GM12878 (cell line): Measurements from ENCODE around the gene C1orf21. TPM values are rescaled to one million over a fixed set of nuclear protein-coding genes. Genes with fewer than 3 reads are reported as not detected.

ENCODE experiments used
- ATAC-seq: fragments of 200-7000 bp; cut with Tn5 transposase; 3 replicates; pipeline ENCODE4 v1.9.1; 2020; ENCODE audit warnings: mild to moderate bottlenecking, moderate library complexity
- BruUV-seq: library from RNA; stranded (reverse); fragments of 400-500 nt; replicated peaks from 2 replicates; lab custom pipeline; 2021; lab: Mats Ljungman, UMichigan
- CTCF ChIA-PET: fragments of 300-600 bp; sonication (Branson Sonifier 250); formaldehyde crosslinking; extraction: SDS; loops from one replicate; lab custom pipeline; 2021; ENCODE audit warnings: inconsistent platforms; lab: Yijun Ruan, JAX
- POLR2A ChIA-PET: fragments of 350-600 bp; formaldehyde crosslinking; extraction: SDS; loops from one replicate; lab custom pipeline; 2021; ENCODE audit warnings: inconsistent platforms; lab: Charles Lee
- RAD21 ChIA-PET: fragments of 300-600 bp; sonication (Branson Sonifier 250); formaldehyde crosslinking; loops from one replicate; lab custom pipeline; 2023; ENCODE audit warnings: antibody characterized with exemption; ENCODE audit not compliant: unreplicated experiment; lab: Charles Lee
- SMC1A ChIA-PET: fragments of 300-600 bp; sonication (Branson Sonifier 250); formaldehyde crosslinking; loops from one replicate; lab custom pipeline; 2023; ENCODE audit not compliant: unreplicated experiment, uncharacterized antibody; lab: Charles Lee
- DNase-seq: peaks from one replicate; pipeline ENCODE4 v3.0.0-alpha.2; 2011; ENCODE audit warnings: low read depth, low spot score
- FAIRE-seq: peaks from 3 replicates; lab custom pipeline; 2011; peaks lifted over from hg19 to GRCh38; lab: Jason Lieb, UNC
- H2AFZ ChIP-seq: 2 replicates; pipeline ENCODE4 v1.6.0; 2011; ENCODE audit warnings: low read depth, low read length, control low read depth; ENCODE audit not compliant: control insufficient read depth
- H3K27ac ChIP-seq: 2 replicates; pipeline ENCODE4 v1.5.1; 2011; ENCODE audit warnings: control low read depth; ENCODE audit not compliant: control insufficient read depth, insufficient read depth
- H3K27me3 ChIP-seq, 2 experiments: replicated peaks in 1 of 2; 2 replicates each; pipeline versions ENCODE4 v1.6.0 to v1.6.1; 2011; ENCODE audit warnings: low read length in 1 of 2; ENCODE audit not compliant: control insufficient read depth in 2 of 2, insufficient read depth in 2 of 2
- H3K36me3 ChIP-seq, 2 experiments: 2 replicates each; pipeline ENCODE4 v1.5.1; 2011; ENCODE audit warnings: low read length in 1 of 2; ENCODE audit not compliant: control insufficient read depth in 2 of 2, insufficient read depth in 2 of 2
- H3K4me1 ChIP-seq: 2 replicates; pipeline ENCODE4 v1.6.1; 2011; ENCODE audit warnings: mild to moderate bottlenecking, low read length, moderate library complexity, mixed read lengths; ENCODE audit not compliant: control insufficient read depth, insufficient read depth
- H3K4me2 ChIP-seq: 2 replicates; pipeline ENCODE4 v1.6.0; 2011; ENCODE audit warnings: control low read depth; ENCODE audit not compliant: control insufficient read depth, insufficient read depth
- H3K4me3 ChIP-seq: fragments of 200-600 bp; sonication (generic); 2 replicates; pipeline ENCODE4 v1.5.1; 2016
- H3K79me2 ChIP-seq: 2 replicates; pipeline ENCODE4 v1.6.0; 2011; ENCODE audit warnings: low read length; ENCODE audit not compliant: control insufficient read depth, insufficient read depth
- H3K9ac ChIP-seq: 2 replicates; pipeline ENCODE4 v1.8.0; 2011; ENCODE audit warnings: low read length, control low read depth, mixed read lengths; ENCODE audit not compliant: control insufficient read depth, insufficient read depth
- H3K9me3 ChIP-seq: replicated peaks from 3 replicates; pipeline ENCODE4 v1.5.1; 2011; ENCODE audit warnings: mild to moderate bottlenecking, low read length; ENCODE audit not compliant: control insufficient read depth, insufficient read depth
- H4K20me1 ChIP-seq: 2 replicates; pipeline ENCODE4 v1.6.0; 2011; ENCODE audit not compliant: control insufficient read depth, insufficient read depth
- CBX5 ChIP-seq: sonication (generic); IDR thresholded peaks from 2 replicates; pipeline ENCODE4 v1.6.1; 2016; ENCODE audit warnings: low read depth, moderate library complexity, mild to moderate bottlenecking, inconsistent platforms
- ELK1 ChIP-seq: IDR thresholded peaks from 2 replicates; pipeline ENCODE4 v1.6.1; 2012; ENCODE audit warnings: low read depth, low read length, improper control_type of control experiment
- FOS ChIP-seq: IDR thresholded peaks from 3 replicates; pipeline ENCODE4 v1.6.1; 2011; ENCODE audit warnings: borderline replicate concordance; ENCODE audit not compliant: insufficient read length; ENCODE audit errors: extremely low read depth
- HCFC1 ChIP-seq: fragments of 150-350 bp; IDR thresholded peaks from 2 replicates; pipeline ENCODE4 v1.6.1; 2014; ENCODE audit warnings: low read length
- IRF3 ChIP-seq: fragments of 450-650 bp; IDR thresholded peaks from 2 replicates; pipeline ENCODE4 v1.6.1; 2014; ENCODE audit warnings: mild to moderate bottlenecking
- NFYB ChIP-seq: IDR thresholded peaks from 2 replicates; pipeline ENCODE4 v1.6.1; 2011; ENCODE audit warnings: low read depth, mild to moderate bottlenecking, low read length, improper control_type of control experiment, moderate library complexity; ENCODE audit not compliant: insufficient read depth
- PAX8 ChIP-seq: fragments of 450-650 bp; IDR thresholded peaks from 2 replicates; pipeline ENCODE4 v1.6.1; 2017; ENCODE audit warnings: mild to moderate bottlenecking, moderate library complexity
- POLR2A ChIP-seq: IDR thresholded peaks from 2 replicates; pipeline ENCODE4 v1.6.1; 2011; ENCODE audit warnings: low read depth, mild to moderate bottlenecking, low read length
- RAD51 ChIP-seq: fragments of 450-650 bp; IDR thresholded peaks from 2 replicates; pipeline ENCODE4 v1.6.1; 2016; ENCODE audit warnings: moderate library complexity, mild to moderate bottlenecking, inconsistent platforms
- RUNX3 ChIP-seq: IDR thresholded peaks from 2 replicates; pipeline ENCODE4 v1.6.1; 2012; ENCODE audit warnings: low read length, inconsistent platforms
- SP1 ChIP-seq: IDR thresholded peaks from one replicate; pipeline ENCODE4 v1.6.1; 2011; ENCODE audit warnings: low read depth, low read length
- YY1 ChIP-seq: IDR thresholded peaks from 2 replicates; pipeline ENCODE4 v1.6.1; 2011; ENCODE audit warnings: low read depth, mild to moderate bottlenecking, low read length
- ZBTB4 ChIP-seq: fragments of 450-650 bp; formaldehyde crosslinking; IDR thresholded peaks from 2 replicates; pipeline ENCODE4 v1.4.0; 2022; ENCODE audit warnings: mild to moderate bottlenecking, moderate library complexity
- ZNF384 ChIP-seq: IDR thresholded peaks from 2 replicates; pipeline ENCODE4 v1.6.1; 2012; ENCODE audit warnings: low read depth, mild to moderate bottlenecking, low read length, improper control_type of control experiment, borderline replicate concordance
- ZNF592 ChIP-seq: fragments of 450-650 bp; IDR thresholded peaks from 2 replicates; pipeline ENCODE4 v1.6.1; 2017; ENCODE audit warnings: mild to moderate bottlenecking, moderate library complexity
- WGBS: methylation state at CpG from one replicate; pipeline ENCODE4 v1.1.6; 2016; ENCODE audit warnings: low lambda C conversion rate; ENCODE audit not compliant: insufficient replicate concordance, insufficient coverage; ENCODE audit errors: missing lambda C conversion rate; 5-methylcytosine and 5-hydroxymethylcytosine counted together
- in situ Hi-C: fragments of 300-500 bp; cut with MboI; formaldehyde crosslinking; loops from 9 replicates; pipeline ENCODE4 v1.14.3; 2018; ENCODE audit warnings: mixed read lengths
- intact Hi-C: fragments of 100-400 bp; cut with micrococcal nuclease; formaldehyde crosslinking; loops from one replicate; pipeline ENCODE4 v1.14.2; 2022; ENCODE audit not compliant: unreplicated experiment
- polyA plus RNA-seq, 11 experiments: library from polyadenylated mRNA; depleted of rRNA in 4 of 11; unstranded in 6 of 11; stranded (reverse) in 5 of 11; fragments of >200 nt; fragmentation: Nextera tagmentation in 4 of 11; fragmentation: Illumina TruSeq in 1 of 11; extraction: Ambion mirVana in 4 of 11; extraction: Trizol in 1 of 11; gene quantifications; 1 replicate in 1 of 11; 2 replicates in 10 of 11; pipeline versions ENCODE4 v1.2.1 to v1.2.3, GENCODE V29; 2011 to 2016; ENCODE audit warnings: inconsistent platforms in 2 of 11, missing spikeins in 2 of 11, low read depth in 1 of 11
- total RNA-seq, 4 experiments: library from RNA; depleted of rRNA in 3 of 4; stranded (reverse); fragments of >200 nt in 3 of 4; fragmentation: Illumina TruSeq in 1 of 4; extraction: Trizol in 1 of 4; gene quantifications; 2 replicates each; pipeline versions ENCODE4 v1.2.1 to v1.2.3, GENCODE V29; 2013 to 2021

C1orf21 gene
- total and polyA plus RNA-seq, 10 of the 15 experiments (the other 5 are each of a cell fraction or from before 2014, with no cell fraction given), result 0.03 to 1.6 (median 0.17) TPM; not detected in 3

- TF ChIP-seq ZNF592, result no peak
- no peak for TF ChIP-seq SP1
Measured at GRCh38 chr1:184471686-184472085, 84.9 kb downstream of the C1orf21 start (continued).

- FAIRE-seq (no peak), DNase-seq (no peak), ATAC-seq (no peak)
- Histone ChIP-seq H3K9me3 (no peaks in the 10 kb centered on the region; the same call in 2 of the 3 replicates), H3K27ac (no peak overlapping the region), H3K4me1 (no peaks in the 10 kb centered on the region), H3K27me3 (no peaks in the 10 kb centered on the region), H3K79me2 (no peaks in the 10 kb centered on the region), H3K36me3 (no peaks in the 10 kb centered on the region), H2AFZ (no peak overlapping the region), H3K4me2 (no peak overlapping the region), H3K9ac (no peak overlapping the region), H4K20me1 (no peaks in the 10 kb centered on the region), H3K4me3 (no peak overlapping the region)
- CTCF ChIA-PET, result no interaction called here
- intact Hi-C loops (no loop called here), in situ Hi-C loops (no loop called here)
- SMC1A ChIA-PET, result no interaction called here
- BruUV-seq, result no TSS peak
- WGBS, result 0% methylated on average over 2 of the region's 2 CpGs
- POLR2A ChIA-PET, result no interaction called here
- RAD21 ChIA-PET, result no interaction called here
- TF ChIP-seq ELK1, result no peak
- no peak for TF ChIP-seq NFYB
- no peak for TF ChIP-seq PAX8
- no peak for TF ChIP-seq FOS
- TF ChIP-seq CBX5, result no peak
- no peak for TF ChIP-seq ZBTB4
- no peak for TF ChIP-seq YY1
- TF ChIP-seq IRF3, result no peak
- TF ChIP-seq ZNF384, result no peak
- no peak for TF ChIP-seq RAD51
- no peak for TF ChIP-seq POLR2A
- no peak for TF ChIP-seq RUNX3
- TF ChIP-seq HCFC1, result no peak
Measured at GRCh38 chr1:184472136-184472535, 85.3 kb downstream of the C1orf21 start.
